ENCODE results near the gene NEK6.

NEK6 gene

DNA sequence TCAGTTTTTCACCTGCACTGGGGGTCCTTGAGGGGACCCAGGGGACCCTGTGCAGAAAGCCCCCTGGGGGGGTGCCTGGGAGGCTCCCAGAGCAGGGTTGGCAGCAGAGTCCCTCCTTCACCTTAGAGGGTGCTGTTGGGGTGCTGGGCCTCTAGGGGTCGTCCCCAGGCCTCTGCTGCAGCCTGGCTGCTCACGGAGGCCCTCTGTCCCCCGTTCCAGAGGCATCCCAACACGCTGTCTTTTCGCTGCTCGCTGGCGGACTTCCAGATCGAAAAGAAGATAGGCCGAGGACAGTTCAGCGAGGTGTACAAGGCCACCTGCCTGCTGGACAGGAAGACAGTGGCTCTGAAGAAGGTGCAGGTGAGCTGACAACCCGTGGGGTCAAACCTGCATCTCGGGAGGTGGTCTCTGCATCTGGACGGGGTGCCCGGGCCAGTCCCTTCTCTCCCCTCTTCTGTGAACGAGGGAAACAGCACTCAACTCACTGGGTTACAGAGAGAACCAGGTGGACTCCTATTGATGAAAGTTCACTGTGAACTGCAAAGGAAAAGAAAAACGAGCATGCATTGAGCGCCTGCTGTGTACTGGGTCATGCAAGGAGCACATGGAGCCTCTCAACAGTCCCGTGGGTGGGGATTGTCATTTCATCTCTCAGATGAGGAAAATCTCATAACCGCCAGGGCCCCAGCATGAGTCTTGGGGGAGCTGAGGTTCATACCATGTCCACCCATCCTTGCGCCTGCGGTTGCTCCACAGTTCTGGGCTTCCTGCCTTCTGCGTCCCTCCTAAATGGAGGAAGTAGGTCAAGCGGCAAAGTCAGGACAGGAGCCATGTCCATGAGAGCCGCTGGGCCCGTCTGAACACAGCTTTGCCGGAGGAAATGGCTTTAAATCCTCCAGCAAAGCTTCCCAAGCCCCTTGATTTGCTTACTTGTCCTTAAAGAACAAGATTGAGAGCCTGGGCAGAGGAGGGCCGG lies 54.8 kb downstream of the NEK6 start:
- Histone ChIP-seq H3K9ac (ENCODE audit: low read depth, low read length) (no peak overlapping the region), H3K9me3 (ENCODE audit: control insufficient read depth, insufficient read depth, low read length) (no peaks in the 10 kb centered on the region), H3K36me3 (ENCODE audit: insufficient read depth, low read length) (peaks cover 7% of the 10 kb centered on the region; the same call in 1 of the 2 replicates), H3K4me1 (ENCODE audit: insufficient read depth, low read length) (peaks cover 18% of the 10 kb centered on the region)

DNA sequence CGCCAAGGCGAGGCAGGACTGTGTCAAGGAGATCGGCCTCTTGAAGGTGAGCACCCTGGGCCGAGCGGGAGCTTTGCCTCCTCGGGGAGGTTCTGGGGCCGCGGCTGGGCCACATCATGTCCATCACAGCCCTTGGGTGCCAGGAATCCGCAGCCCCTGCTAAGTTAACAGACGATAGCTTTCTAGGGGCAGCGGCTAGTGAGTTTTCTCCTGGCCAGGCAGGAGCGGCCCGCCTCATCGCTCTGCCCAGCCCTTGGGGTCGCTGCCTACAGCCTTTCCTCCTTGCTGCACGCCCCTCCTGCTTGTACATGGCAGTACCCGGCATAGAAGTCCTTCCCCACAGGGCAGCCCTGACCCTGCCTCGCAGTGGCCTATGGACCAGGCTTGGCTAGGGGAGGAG lies 56.2 kb downstream of the NEK6 start:
- H3K9me3 ChIP-seq (ENCODE audit: control insufficient read depth, insufficient read depth, low read length): no peaks in the 10 kb centered on the region
- no peak overlapping the region for H3K9ac ChIP-seq (ENCODE audit: low read depth, low read length)
- H3K4me1 ChIP-seq (ENCODE audit: insufficient read depth, low read length): peaks cover 14% of the 10 kb centered on the region
- H3K36me3 ChIP-seq (ENCODE audit: insufficient read depth, low read length): peaks cover 7% of the 10 kb centered on the region; the same call in 1 of the 2 replicates

DNA sequence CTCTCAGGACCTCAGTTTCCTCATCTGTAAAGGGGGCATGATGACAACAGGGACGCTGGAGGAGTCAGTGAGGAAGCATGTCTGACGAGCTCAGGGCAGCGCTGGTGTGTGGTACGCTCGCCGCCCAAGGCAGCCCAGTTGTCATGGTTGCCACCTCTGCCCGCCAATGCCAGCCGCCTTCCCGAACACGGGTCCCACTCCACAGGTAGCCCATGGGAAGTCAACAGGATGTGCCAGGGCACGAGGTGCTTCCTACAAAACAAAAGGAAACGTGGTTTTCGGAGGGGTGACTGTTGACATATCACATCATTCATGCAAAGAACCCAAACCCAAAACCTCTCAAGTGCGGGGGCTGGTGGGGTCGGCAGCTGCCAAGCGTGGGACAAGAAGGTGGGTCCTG lies 58.1 kb downstream of the NEK6 start:
- Histone ChIP-seq H3K4me1 (ENCODE audit: insufficient read depth, low read length) (no peaks in the 10 kb centered on the region), H3K9me3 (ENCODE audit: control insufficient read depth, insufficient read depth, low read length) (no peaks in the 10 kb centered on the region), H3K36me3 (ENCODE audit: insufficient read depth, low read length) (peaks cover 7% of the 10 kb centered on the region; the same call in 1 of the 2 replicates)

DNA sequence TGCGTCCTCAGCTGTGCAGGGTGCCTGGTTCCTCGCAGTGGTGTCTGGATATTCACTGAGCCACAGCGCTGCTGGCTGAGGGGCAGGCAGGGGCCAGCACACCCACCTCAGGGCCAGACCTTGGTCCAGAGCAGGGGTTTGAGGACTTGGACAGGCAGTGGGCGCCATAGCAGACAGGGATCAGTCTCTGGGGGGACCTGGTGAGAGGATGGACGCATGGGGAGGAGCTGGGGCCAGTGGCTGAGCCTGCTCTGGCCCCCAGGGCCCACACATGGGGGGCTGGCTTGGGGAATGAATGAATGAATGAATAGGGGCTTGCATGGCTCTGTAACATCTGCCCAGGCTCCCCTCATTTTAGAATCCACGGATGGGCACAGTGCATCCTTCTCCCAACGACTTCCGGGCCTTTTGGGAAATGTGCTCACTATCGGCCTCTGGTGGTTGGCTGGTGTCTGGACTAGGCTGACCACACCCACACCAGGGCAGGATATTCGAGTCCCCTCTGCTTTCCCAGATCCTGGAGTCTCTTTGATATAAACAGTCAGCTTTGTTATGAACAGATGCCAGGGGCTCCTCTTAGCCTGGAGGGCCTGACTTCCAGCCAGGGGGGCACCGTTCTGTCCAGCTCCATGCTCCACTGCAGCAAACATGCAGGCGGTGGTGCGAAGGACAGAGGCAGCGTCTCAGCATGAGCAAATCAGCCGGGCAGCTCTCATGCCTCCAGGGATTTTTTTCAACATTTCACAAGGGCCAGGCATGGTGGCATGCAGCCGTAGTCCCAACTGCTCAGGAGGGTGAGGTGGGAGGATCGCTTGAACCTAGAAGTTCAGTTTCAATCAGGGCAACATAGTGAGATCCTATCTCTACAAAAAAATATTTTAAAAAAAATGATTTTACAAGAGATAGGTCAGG lies 62.6 kb downstream of the NEK6 start:
- H3K9ac ChIP-seq (ENCODE audit: low read depth, low read length): no peak overlapping the region
- H3K9me3 ChIP-seq (ENCODE audit: control insufficient read depth, insufficient read depth, low read length): no peaks in the 10 kb centered on the region
- peaks cover 3% of the 10 kb centered on the region for H3K36me3 ChIP-seq (ENCODE audit: insufficient read depth, low read length)
- no peaks in the 10 kb centered on the region for H3K4me1 ChIP-seq (ENCODE audit: insufficient read depth, low read length)

More for the DNA sequence above, 58.1 kb downstream of the NEK6 start:
- H3K9ac ChIP-seq (ENCODE audit: low read depth, low read length): no peak overlapping the region

DNA sequence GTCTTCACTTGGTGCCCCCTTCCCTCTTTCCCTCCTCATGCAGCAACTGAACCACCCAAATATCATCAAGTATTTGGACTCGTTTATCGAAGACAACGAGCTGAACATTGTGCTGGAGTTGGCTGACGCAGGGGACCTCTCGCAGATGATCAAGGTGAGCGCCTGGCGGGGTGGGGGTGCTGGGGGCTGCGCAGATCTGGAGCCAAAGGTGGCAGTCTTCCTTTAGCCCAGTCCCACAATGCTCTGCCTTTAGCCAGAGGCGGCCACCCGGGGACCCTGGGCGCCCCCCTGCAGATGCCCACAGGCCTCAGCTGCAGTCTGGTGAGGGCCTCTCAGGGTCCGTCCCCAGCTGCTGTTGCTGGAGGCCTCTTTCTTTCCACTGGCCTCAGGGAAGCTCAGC lies 63.7 kb downstream of the NEK6 start:
- Histone ChIP-seq H3K9me3 (ENCODE audit: control insufficient read depth, insufficient read depth, low read length) (no peaks in the 10 kb centered on the region), H3K4me1 (ENCODE audit: insufficient read depth, low read length) (no peaks in the 10 kb centered on the region), H3K36me3 (ENCODE audit: insufficient read depth, low read length) (peaks cover 3% of the 10 kb centered on the region), H3K9ac (ENCODE audit: low read depth, low read length) (no peak overlapping the region)

DNA sequence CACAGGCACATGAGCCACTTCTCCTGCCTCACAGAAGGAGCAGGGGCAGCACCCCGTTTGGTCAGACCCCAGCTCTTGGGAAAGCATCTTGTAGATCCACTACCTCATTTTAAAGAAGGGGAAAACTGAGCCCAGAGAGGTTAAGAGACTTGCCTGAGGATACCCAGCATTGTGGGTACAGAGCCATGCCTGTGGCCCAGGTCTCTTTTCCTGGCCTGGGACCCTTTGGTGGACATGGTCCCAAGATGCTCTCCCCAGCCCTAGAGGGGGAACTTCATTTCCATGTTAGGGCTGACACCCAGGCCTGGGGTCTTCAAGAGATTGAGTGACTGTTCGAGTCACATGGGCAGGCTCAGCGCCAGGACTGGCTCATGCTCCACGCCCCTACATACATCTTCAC lies 64.2 kb downstream of the NEK6 start:
- H3K4me1 ChIP-seq (ENCODE audit: insufficient read depth, low read length): no peaks in the 10 kb centered on the region
- no peaks in the 10 kb centered on the region for H3K9me3 ChIP-seq (ENCODE audit: control insufficient read depth, insufficient read depth, low read length)
- H3K9ac ChIP-seq (ENCODE audit: low read depth, low read length): no peak overlapping the region
- H3K36me3 ChIP-seq (ENCODE audit: insufficient read depth, low read length): peaks cover 3% of the 10 kb centered on the region; the same call in 1 of the 2 replicates

DNA sequence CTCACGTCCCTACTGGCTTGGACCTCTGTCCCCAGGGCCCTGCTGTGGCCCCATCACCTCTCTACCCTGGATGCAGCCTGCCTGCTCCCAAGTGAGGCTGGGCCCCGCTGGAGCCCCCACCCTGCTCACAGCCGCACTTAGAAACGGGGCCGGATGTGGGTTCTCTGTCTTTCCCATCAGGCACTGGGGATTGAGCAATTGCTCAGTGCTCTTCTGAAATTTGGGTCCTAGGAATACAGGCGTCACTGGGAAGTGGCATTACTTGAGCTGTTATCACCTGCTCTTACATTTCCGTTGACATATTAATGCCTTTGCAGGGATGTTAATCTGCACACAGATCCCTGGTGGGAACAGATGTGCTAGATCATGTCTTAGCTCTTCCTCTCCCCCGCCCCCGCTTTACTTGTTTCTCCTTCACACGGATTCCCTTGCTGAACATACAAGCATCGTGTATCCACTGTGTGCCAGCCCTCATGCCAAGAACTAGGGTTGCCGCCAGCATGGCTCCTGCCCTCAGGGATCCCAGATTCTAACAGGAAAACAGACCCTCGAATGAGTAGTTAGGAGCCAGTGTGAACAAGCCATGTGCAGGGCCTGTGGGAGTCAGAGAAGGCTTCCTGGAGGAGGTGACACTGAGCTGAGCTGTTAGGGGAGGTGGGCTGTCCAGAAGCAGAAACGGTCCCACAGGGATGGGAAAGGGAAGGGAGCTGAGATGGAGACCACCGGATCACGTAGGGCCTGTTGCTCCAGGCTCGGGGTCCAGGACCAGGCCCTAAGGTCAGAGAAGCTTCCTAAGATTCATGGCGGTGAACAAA lies 65.1 kb downstream of the NEK6 start:
- Histone ChIP-seq H3K9ac (ENCODE audit: low read depth, low read length) (no peak overlapping the region), H3K9me3 (ENCODE audit: control insufficient read depth, insufficient read depth, low read length) (no peaks in the 10 kb centered on the region), H3K4me1 (ENCODE audit: insufficient read depth, low read length) (no peaks in the 10 kb centered on the region), H3K36me3 (ENCODE audit: insufficient read depth, low read length) (peaks cover 8% of the 10 kb centered on the region; the same call in 1 of the 2 replicates)

DNA sequence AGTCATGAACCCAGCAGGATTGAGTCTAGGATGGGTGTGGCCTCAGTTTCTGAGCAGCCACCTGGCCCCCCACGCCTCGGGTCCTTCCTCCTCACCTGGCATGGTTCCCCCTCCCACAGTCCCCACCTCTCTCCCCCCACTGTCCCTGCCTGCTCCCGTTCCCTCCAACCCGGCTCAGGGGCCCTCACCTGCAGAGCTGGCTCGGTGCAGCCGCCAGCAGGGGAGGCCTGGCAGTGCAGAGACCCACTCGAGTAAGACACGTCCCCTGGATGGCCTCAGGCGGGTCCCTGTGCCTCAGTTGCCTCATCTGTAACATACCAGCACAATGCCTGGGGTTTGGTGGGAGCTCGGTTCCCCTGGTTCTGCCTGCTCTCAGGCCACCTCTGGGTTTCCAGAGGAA lies 66.2 kb downstream of the NEK6 start:
- Histone ChIP-seq H3K36me3 (ENCODE audit: insufficient read depth, low read length) (peaks cover 8% of the 10 kb centered on the region; the same call in 1 of the 2 replicates), H3K9ac (ENCODE audit: low read depth, low read length) (no peak overlapping the region), H3K4me1 (ENCODE audit: insufficient read depth, low read length) (no peaks in the 10 kb centered on the region), H3K9me3 (ENCODE audit: control insufficient read depth, insufficient read depth, low read length) (no peaks in the 10 kb centered on the region)

DNA sequence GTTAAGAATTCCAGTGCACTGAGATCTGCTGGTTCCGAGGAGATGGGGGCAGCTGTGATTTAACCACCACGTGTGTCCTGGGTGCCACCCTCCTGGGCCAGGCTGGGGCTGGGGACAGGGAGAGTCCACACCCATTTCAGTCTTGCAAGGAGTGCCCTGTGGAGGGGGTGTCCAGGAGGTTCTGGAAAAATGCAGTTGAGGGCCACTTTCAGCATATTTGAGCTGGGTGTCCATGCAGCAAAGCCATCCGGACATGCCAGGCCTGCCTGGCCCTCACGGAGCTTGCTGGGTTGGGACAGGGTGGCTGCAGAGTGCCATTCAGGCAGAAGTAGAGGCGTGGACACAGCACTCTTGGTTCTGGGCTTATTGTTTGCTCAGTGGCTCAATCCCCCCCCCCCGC lies 68.1 kb downstream of the NEK6 start:
- no peak overlapping the region for H3K9ac ChIP-seq (ENCODE audit: low read depth, low read length)
- no peaks in the 10 kb centered on the region for H3K9me3 ChIP-seq (ENCODE audit: control insufficient read depth, insufficient read depth, low read length)
- no peaks in the 10 kb centered on the region for H3K4me1 ChIP-seq (ENCODE audit: insufficient read depth, low read length)
- H3K36me3 ChIP-seq (ENCODE audit: insufficient read depth, low read length): peaks cover 8% of the 10 kb centered on the region; the same call in 1 of the 2 replicates

DNA sequence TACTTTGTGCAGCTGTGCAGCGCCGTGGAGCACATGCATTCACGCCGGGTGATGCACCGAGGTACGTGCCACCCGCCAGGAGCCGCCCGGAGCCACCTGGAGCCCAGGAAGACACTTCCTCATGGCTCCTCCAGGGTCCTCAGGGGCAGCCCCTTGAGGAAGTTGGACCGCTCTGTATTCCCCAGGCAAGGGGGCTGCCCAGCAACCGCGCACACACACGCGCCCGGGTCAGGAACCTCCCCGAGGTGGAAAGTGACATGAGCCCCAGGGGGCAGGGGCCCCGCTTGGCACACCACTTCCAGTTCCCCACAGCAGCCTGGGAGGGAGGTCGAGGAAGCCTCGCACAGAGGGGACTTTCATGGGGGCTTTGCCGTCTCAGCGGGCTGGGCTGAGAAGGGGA lies 68.6 kb downstream of the NEK6 start:
- Histone ChIP-seq H3K9me3 (ENCODE audit: control insufficient read depth, insufficient read depth, low read length) (no peaks in the 10 kb centered on the region), H3K9ac (ENCODE audit: low read depth, low read length) (no peak overlapping the region), H3K4me1 (ENCODE audit: insufficient read depth, low read length) (no peaks in the 10 kb centered on the region), H3K36me3 (ENCODE audit: insufficient read depth, low read length) (peaks cover 8% of the 10 kb centered on the region; the same call in 1 of the 2 replicates)

DNA sequence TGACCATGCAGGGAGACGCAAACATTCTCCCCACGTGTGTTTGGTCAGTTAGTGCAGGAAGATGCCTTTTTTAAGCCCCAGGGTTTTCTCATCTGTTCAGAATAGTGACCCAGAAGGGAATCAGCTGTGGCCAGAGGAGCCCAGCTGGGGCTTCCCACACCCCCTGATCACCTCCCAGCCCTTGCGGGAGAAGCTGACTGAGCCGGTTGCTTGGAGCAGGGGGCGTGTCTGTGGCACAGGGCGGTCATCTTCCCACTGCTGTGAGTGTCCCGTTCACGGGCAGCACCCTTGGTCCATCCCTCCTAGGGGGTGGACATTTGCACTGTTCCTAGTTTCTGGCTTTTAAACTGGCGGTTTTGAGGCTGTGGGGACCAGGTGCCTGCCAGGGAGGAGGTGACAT lies 69.7 kb downstream of the NEK6 start:
- H3K9ac ChIP-seq (ENCODE audit: low read depth, low read length): no peak overlapping the region
- H3K9me3 ChIP-seq (ENCODE audit: control insufficient read depth, insufficient read depth, low read length): no peaks in the 10 kb centered on the region
- peaks cover 5% of the 10 kb centered on the region; the same call in 1 of the 2 replicates for H3K36me3 ChIP-seq (ENCODE audit: insufficient read depth, low read length)
- H3K4me1 ChIP-seq (ENCODE audit: insufficient read depth, low read length): no peaks in the 10 kb centered on the region

DNA sequence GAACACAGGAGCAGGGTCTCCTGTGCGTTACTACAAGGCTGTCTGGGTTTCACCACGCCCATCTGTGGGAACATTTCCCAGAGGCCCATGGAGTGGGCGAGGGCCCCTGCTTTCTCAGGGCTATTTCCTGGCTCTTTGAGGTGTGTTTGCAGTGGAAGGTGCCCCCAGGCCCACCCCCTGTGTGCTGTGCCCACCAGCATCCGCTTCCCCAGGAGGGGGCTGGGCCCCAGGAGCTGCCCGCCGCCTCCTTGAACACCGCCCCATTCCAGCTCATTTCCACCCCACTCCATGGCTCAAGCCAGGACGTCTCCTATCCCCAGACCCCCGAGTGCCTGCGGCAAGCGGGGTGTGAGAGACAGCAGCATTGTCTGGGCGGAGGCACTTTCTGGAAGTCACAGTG lies 70.5 kb downstream of the NEK6 start:
- Histone ChIP-seq H3K9ac (ENCODE audit: low read depth, low read length) (no peak overlapping the region), H3K9me3 (ENCODE audit: control insufficient read depth, insufficient read depth, low read length) (no peaks in the 10 kb centered on the region), H3K4me1 (ENCODE audit: insufficient read depth, low read length) (no peaks in the 10 kb centered on the region), H3K36me3 (ENCODE audit: insufficient read depth, low read length) (peaks cover 5% of the 10 kb centered on the region; the same call in 1 of the 2 replicates)

DNA sequence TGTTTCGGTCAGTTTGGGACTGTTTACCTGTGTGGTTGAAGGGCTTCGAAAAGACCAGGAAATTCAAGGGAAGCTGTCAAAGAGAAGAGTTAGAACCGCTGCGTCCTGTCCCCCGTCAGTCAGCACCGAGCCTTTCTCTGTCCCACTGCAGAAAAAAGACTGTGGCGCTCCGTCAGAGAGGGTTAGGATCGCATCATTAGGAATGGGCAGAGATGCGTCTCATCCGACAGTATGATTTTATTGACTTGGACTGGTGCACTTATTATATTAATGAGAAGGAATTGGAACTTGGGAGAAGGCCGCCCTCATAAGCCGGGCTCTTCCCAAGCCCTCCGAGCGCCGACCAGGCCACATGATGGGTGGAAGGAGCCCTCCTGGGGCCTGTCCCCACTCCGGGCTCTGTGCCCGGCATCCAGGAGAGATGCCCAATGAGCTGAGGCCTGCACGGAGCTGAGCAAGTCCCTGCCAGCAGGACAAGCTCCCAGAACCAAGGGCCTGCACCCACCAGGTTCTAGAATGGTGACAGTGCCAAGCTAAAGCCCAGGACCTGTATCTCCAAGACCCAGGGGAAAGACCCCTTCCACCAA lies 71.5 kb downstream of the NEK6 start:
- Histone ChIP-seq H3K36me3 (ENCODE audit: insufficient read depth, low read length) (peaks cover 5% of the 10 kb centered on the region; the same call in 1 of the 2 replicates), H3K9me3 (ENCODE audit: control insufficient read depth, insufficient read depth, low read length) (no peaks in the 10 kb centered on the region), H3K9ac (ENCODE audit: low read depth, low read length) (no peak overlapping the region)

More for the DNA sequence above, 71.5 kb downstream of the NEK6 start:
- no peaks in the 10 kb centered on the region for H3K4me1 ChIP-seq (ENCODE audit: insufficient read depth, low read length)

Data from ES-I3 (cell line).